ENCODE results near the gene MGMT.

The MGMT gene

GRCh38 chr10:129580901-129581300, 113.9 kb downstream of the MGMT start:
- no peak for DNase-seq (ENCODE audit: low spot score)
- H3K27ac ChIP-seq: no peak overlapping the region
- ChIA-PET POLR2A (ENCODE audit: low non-redundant PET) (no interaction called here), CTCF (interaction anchor here (0.6 to 0.7 kb wide), 2 partner anchors 34 to 1509 kb away, joined by 4 read pairs; no protein-coding TSS in a partner anchor)
- TF ChIP-seq, protein P1, sequence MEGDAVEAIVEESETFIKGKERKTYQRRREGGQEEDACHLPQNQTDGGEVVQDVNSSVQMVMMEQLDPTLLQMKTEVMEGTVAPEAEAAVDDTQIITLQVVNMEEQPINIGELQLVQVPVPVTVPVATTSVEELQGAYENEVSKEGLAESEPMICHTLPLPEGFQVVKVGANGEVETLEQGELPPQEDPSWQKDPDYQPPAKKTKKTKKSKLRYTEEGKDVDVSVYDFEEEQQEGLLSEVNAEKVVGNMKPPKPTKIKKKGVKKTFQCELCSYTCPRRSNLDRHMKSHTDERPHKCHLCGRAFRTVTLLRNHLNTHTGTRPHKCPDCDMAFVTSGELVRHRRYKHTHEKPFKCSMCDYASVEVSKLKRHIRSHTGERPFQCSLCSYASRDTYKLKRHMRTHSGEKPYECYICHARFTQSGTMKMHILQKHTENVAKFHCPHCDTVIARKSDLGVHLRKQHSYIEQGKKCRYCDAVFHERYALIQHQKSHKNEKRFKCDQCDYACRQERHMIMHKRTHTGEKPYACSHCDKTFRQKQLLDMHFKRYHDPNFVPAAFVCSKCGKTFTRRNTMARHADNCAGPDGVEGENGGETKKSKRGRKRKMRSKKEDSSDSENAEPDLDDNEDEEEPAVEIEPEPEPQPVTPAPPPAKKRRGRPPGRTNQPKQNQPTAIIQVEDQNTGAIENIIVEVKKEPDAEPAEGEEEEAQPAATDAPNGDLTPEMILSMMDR (conservative IDR thresholded peaks at IDR 0.05; ENCODE audit: low read depth): no peak

GRCh38 chr10:129581827-129582411, 114.9 kb downstream of the MGMT start:
- TF ChIP-seq, protein P1 (conservative IDR thresholded peaks at IDR 0.05; ENCODE audit: low read depth): no peak
- POLR2A ChIA-PET (ENCODE audit: low non-redundant PET): no interaction called here
- CTCF ChIA-PET: no interaction called here
- no peak overlapping the region for H3K27ac ChIP-seq
- no peak for DNase-seq (ENCODE audit: low spot score)

GRCh38 chr10:129583831-129584230, 116.8 kb downstream of the MGMT start:
- TF ChIP-seq, protein P1 (conservative IDR thresholded peaks at IDR 0.05; ENCODE audit: low read depth): no peak
- DNase-seq (ENCODE audit: low spot score): no peak
- no peak overlapping the region for H3K27ac ChIP-seq
- POLR2A ChIA-PET (ENCODE audit: low non-redundant PET): interaction anchor here (0.6 kb wide), 1 partner anchor 13 kb away, joined by 4 read pairs; no protein-coding TSS in a partner anchor
- CTCF ChIA-PET: no interaction called here

- POLR2A ChIA-PET (ENCODE audit: low non-redundant PET): no interaction called here
- DNase-seq (ENCODE audit: low spot score): no peak
These were observed 119.9 kb downstream of the MGMT start for GRCh38 chr10:129586898-129587443.

DNA sequence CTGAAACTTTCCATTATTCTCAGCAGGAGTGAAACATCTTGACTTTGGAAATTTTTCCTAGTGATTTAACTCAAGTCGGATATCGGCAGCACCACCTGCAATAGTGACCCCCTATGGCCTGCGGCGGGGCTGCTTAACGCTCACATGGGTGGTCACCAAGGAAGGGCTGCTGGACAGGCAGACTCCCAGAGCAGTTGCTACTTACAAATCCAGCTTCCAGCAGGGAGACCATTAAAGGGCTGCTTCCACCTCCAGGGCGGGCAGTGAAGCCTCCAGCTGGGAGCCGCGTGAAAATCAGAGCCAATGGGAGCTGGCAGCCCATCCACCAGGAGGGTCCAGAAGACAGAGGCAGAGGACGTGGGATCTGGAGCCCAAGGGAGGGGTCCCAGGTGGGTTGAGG, 122.5 kb downstream of the MGMT start:
- no peak overlapping the region for H3K27ac ChIP-seq
- no peak for DNase-seq (ENCODE audit: low spot score)
- TF ChIP-seq, protein P1 (conservative IDR thresholded peaks at IDR 0.05; ENCODE audit: low read depth): no peak
- CTCF ChIA-PET: interaction anchor here (0.5 kb wide), 1 partner anchor 23 kb away, joined by 4 read pairs; no protein-coding TSS in a partner anchor
- POLR2A ChIA-PET (ENCODE audit: low non-redundant PET): no interaction called here

More at GRCh38 chr10:129586898-129587443, 119.9 kb downstream of the MGMT start:
- TF ChIP-seq, protein P1 (conservative IDR thresholded peaks at IDR 0.05; ENCODE audit: low read depth): no peak
- H3K27ac ChIP-seq: no peak overlapping the region
- CTCF ChIA-PET: no interaction called here

GRCh38 chr10:129593953-129594352, 126.9 kb downstream of the MGMT start:
- DNase-seq (ENCODE audit: low spot score): no peak
- TF ChIP-seq, protein P1 (conservative IDR thresholded peaks at IDR 0.05; ENCODE audit: low read depth): no peak
- no peak overlapping the region for H3K27ac ChIP-seq
- ChIA-PET POLR2A (ENCODE audit: low non-redundant PET) (no interaction called here), CTCF (no interaction called here)
